Fibroblast of peridontal ligament (primary cell): ENCODE data around the gene TEX44.
"Not testable (repeated sequence)": the region's sequence is repeated elsewhere in the genome, so short reads cannot be mapped to it uniquely, and the experiment has no call there.

Experiments used
- DNase-seq: peaks from one replicate; pipeline ENCODE4 v3.0.0-alpha.2; 2010; ENCODE audit errors: extremely low read depth

The TEX44 gene

DNA sequence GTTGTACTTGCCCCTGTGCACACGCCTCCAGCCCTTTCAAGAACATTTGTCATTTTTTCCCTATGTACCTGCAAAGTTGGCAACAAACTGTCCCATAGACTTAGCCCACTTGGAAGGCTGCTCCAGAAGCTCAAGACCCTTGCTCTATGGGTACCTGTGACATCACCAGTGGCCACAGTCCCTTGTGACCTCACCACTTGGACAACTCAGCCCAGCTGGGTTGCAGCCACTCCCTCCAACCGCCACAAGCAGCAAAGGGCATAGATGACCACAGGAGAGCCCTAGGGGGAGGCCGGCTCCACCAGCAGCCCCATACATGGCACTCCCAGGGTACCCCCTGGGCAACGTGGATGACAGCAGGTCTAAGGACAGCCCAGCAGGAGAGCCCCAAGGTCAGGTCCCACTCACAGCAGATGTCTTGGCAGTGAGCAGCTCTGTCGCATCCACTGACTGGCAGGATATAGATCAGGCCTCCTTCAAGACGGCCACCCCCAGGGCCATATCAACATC lies at the start of gene TEX44:
TSS of gene TEX44 (plus strand) at position 229 of the 510 bp plus-strand sequence. CDS start at position 317, 88 bp downstream.
- no peak for DNase-seq

DNA sequence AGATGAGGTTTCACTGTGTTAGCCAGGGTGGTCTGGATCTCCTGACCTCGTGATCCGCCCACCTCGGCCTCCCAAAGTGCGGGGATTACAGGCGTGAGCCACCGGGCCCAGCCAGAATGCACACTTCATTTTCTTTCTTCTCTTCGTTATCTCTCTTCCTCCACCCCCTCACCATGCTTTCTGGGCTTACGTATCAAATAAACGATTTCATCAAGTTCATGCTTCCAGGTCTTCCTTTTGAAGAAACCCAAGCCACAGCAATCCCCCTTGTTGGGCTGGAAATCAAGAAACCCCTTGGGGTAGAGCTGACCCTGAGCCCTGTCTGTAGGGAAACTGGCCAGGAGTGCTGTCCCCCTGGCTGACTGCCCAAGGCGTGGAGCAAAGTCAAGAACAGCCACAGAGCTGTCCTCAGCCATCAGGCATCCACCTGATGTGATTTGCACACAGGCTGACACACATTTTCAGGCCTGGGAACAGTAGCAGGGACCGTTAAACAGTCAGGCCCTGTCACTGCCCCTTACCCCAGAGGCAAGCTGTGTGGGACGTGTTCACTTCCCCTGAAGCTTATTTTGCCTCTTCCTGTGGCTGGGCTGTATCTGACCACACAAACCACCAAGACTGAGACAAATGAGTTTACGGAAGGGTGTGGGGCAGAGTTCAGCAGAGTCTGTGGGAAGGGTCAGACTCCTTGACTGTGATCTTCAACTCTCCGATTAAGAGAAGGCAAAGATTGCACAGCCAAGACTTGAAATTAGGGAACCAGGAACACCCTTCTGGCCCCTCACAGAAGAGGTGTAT lies 47.4 kb upstream of the TEX44 start:
- DNase-seq = peak; percentile 29

DNA sequence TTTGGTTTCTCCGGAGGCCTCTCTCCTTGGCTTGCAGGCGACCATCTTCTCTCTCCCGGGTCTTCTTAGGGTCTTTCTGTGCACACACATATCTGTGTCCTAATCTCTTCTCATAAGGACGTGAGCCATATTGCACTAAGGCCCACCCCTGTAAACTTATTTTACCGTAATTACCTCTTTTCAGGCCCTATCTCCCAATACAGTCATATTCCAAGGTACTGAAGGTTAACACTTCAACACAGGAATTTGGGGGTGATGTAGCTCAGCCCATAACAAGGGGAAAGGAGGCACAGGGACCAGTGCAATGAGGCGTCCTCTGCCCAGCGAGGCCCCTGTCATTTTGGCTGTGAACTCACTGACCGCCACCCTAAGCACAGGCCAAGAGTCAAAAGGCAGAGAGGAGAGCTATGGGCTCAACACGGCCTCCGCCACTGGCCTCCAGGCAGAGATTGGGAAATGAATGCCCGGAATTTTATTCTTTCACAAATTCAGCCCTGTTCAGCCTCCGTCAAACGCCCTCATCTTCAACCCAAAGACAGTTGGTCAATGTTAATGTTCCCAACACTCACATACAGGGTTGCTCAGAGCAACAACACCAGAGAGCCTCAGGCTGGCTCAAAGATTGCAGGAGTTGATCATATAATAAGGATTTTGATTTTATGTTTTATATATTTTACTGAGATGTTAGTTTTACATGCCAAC lies 46.5 kb upstream of the TEX44 start:
- no peak for DNase-seq

DNA sequence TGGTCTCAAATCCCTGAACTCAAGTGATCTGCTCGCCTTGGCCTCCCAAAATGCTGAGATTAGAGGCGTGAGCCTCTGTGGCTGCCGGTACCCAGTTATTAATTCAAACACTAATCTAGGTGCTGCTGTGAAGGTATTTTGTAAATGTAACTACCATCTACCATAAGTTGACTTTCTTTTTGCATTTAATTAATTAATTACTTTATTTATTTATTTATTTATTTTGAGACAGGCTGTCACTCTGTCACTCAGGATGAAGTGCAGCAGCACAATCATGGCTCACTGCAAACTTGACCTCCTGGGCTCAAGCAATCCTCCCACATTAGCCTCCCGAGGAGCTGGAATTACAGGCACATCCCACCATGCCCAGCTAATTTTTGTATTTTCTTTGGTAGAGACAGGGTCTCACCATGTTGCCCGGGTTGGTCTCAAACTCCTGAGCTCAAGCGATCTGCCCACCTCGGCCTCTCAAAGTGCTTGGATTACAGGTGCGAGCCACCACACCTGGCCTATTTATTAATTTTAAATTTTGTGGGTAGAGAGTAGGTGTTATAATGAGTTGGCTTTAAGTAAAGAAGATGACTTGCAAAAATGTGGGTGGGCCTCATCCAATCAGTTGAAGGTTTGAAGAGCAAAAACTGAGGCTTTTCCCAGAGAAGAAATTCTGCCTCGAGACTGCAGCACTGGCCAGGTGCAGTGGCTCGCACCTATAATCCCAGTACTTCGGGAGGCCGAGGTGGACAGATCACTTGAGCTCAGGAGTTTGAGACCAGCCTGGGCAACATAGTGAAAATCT lies 45.2 kb upstream of the TEX44 start:
- DNase-seq = no peak

GRCh38 chr2:231548752-231549151 lies 43.9 kb upstream of the TEX44 start:
- no peak for DNase-seq

- DNase-seq = no peak
These were observed 43.0 kb upstream of the TEX44 start for GRCh38 chr2:231549446-231550239.

DNA sequence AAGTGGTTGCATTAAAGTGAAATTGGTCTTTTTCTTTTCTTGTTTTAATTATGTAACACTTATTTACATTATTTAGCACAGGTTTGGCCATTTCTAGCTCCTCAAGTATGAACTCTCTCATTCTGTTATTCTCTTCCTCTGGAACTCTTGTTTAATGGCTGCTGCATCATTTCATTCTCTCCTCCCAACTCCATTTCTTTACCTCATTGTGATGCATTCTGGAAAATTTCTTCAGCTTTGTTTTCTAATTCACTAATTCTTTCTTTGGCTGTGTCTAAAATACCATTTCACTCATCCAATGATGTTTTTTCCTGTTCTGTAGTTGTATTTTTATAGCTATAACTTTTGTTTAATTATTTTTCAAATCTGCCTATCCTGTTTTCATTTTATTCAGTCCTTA lies 39.9 kb upstream of the TEX44 start:
- no peak for DNase-seq

DNA sequence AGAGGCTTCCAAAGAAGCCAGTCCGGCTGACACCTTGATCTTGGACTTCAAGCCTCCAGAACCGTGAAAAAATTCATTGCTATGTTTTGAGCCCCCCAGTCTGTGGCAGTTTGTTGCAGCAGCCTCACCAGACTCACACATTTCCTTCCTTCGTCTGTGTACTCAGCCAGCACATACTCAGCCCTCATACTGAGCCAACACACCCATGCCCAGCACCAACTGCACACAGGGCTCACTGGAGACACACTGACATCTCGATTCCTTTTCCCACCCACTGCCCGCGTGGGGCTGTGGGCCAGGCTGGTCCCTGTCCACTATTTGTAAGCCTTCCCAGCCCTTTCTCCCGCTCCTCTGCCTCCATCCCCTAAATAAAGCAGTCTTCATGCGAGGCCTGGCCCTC lies 38.3 kb upstream of the TEX44 start:
- DNase-seq = no peak

DNA sequence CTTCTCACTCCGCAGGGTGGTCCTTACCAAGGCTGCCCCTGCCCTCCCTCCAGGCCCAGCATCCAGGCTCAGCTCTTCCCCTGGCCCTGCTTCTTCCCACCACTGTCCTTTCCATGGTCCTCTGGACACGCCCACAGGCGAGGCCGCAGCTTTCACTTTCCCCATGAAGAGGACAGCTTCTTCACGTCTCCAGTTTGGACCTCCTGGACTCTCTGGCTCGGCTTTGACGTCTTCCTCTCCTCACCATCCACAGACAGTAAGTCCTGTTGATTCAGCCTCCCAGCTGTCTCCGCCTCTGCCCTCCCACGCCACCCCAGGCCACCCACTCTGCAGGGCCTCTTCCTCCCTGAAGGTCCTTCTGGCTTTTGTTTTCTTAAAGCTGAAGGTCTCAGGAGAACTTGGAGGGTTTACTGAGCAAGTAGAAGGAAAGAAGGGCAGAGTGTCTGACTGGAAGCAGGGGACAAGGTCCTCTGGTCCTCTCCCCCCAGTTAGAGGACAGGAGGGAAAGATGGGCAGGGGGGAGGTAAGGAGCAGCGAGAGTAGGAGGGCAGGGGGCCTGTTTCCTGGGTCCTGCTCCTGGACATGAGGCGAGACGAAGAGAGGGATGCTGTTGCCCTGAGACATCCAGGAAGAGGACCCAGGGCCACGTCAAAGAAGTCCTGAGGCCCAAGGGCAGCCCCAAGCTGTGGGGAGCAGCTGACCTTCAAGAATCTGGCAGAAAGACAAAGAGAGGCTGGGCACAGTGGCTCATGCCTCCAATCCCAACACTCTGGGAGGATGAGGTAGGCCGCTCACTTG lies 37.7 kb upstream of the TEX44 start:
- peak; percentile 78 for DNase-seq

- DNase-seq = not testable (repeated sequence)
These were observed 36.2 kb upstream of the TEX44 start for GRCh38 chr2:231556496-231556895.

DNA sequence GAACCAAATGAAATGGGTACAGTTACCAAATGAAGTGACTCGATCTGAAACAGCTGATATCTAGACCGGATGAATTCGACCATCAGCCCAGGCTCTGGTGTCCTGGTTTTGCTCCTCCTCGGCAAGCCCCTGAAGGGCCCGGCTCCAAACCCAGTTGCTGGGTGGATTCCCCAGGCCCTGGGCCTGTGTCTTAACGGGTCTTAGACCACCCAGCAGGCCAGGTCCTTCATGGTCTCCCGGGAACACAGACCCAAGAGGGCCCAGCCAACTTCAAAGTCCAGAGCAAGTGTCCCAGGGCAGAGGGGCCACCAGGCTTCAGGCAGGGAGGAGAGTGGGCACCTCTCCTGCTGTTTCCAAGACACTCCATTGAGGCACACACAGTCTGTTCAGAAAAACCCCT lies 35.7 kb upstream of the TEX44 start:
- no peak for DNase-seq

GRCh38 chr2:231557571-231558217 lies 35.0 kb upstream of the TEX44 start:
- peak; percentile 91 for DNase-seq

DNA sequence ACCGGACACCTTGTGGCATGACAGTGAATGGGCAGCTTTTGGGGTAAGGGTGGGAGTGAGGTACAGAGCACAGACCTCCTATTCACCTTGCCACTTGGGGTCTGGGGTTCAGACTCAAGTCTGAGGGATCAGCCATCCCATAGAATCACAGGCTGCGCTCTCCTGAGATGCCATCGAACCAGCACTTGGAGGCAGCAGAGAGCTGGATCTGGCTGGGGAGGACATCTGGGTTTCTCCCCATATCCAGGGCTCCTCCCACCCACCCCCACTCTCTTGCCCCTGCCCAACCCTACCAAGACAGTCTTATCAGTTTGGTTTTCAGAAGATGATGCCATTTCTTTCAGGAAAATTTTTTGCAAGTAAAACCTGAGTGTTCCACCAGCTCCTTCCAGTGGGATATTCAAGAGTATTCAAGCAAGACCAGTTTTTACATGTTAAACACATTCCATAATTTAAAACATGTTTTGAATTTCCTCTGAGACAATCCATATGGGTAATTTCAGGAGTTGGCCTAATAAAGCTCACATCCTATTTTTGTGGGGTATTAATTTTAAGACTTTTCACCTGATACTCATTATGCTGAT lies 29.2 kb upstream of the TEX44 start:
- DNase-seq = peak; percentile 71

DNA sequence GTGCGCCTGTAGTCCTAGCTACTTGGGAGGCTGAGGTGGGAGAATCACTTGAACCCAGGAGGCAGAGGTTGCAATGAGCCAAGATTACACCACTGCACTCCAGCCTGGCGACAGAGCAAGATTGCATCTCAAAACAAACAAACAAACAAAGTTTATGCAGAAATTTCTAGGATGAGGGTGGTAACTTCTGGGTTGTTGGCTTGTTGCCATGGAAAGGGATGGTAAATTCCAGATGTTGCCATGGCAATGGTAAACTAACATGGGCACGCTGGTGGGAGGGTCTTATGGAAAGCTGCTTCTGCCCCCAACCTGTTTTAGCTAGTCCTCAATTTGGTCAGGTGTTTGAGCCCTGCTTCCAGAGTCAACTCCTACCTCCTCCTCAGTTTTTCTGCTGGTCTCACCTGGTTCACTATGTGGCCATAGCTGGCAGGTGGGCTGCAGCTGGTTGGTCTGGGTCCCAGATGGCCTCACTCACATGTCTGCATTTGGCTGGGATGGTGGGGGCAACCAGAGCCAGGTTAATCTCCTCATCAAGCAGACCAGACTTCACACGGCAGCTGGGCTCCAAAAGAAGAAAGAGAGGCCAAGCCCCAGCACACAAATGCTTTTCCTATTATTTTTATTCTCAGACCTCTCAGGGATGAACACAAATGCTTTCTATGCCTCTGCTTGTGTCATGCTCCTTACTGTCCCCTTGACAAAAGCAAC lies 26.6 kb upstream of the TEX44 start:
- DNase-seq = no peak

DNA sequence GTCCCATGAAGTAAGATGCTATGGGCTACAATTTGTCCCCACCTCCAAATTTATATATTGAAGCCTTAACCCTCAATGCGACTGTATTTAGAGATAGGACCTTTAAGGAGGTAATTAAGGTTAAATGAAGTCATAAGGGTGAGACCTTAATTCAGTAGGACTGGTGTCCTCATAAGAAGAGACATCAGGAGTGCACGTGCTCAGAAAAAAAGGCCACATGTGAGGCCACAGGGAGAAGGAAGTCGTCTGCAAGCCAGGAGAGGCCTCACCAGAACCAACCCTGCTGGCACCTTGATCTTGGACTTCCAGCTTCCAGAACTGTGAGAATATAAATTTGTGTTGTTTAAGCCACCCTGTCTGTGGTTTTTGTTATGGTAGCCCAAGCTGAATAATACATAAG lies 25.5 kb upstream of the TEX44 start:
- DNase-seq = no peak

DNA sequence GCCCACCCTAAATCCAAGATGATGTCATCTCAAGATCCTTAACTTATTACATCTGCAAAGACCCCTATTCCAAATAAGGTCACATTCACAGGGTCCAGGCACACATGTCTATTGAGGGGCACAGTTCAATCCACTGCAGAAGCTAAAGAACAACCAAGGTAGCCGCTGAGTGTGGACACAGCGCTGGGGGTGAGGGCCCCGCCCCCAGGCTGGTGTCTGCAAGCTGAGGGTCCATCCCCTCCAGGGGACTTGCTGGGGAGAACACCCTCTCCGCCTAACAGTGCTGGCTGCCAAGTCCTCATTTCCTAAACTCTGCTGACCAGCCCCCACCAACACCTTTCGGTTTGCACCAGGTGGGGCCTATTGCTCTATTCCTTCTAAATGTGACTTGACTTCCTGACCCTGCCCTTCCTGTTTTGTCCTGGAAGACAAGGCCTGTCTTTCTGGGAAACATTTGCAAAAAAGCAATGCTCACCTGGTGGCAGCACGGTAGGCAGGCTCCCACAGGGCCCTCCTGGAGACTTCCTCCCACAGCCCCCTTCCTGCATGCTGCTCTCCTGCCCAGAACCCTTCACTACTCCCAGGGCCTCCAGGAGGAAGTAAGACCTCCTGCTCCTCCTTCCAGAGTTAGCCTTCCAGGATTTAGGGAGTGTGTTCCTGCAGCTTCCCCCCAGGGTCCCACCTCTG lies 24.4 kb upstream of the TEX44 start:
- DNase-seq = no peak

DNA sequence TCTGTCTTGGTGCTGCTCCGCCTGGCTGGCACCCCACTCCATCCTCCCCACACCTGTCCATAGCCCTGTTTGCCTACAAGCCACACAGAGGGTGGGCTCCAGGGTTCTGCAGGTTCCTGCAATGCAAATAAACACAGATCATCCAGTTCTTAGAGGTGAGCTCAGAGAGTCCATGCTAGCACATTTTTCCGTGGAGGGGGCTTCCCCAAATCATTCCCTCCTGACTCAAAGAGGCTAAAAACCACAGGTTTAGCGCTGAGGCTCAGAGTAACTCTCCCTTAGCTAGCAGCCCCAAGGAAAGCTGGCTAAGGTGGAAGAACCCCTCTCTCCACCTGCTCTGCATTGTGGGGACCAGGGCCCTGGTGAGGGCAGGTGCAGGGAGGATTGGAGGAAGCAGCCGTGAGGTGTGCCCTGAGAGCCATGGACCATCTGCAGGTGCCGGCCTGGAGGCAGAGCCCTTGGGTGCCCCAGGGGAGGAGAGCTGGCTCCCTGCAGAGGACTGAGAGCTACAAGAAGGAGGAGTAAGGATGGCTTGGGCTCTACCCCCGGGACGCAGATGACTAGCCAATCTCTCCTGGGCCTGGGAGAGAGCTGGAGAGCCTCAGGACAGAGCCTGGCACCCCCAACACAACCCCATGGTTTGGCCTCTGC lies 23.8 kb upstream of the TEX44 start:
- DNase-seq = no peak

- DNase-seq = not testable (repeated sequence)
These were observed 21.7 kb upstream of the TEX44 start for GRCh38 chr2:231570915-231571314.
